Measurements from ENCODE around the gene EEFSEC. TPM values are rescaled to one million over a fixed set of nuclear protein-coding genes. Genes with fewer than 3 reads are reported as not detected.

EEFSEC gene
- total RNA-seq, 2 experiments from 2014 or later: 19.2 to 19.6 TPM

GRCh38 chr3:128229106-128229857, 76.0 kb downstream of the EEFSEC start:
- ATAC-seq (no peak), DNase-seq (no peak)
- peaks cover 10% of the 10 kb centered on the region for H3K4me1 Mint-ChIP-seq (ENCODE audit: low read depth)
- H3K27me3 Mint-ChIP-seq: no peaks in the 10 kb centered on the region
- peaks cover 1% of the 10 kb centered on the region for H3K36me3 Mint-ChIP-seq (ENCODE audit: low read depth)
- intact Hi-C loops (cut with micrococcal nuclease): no loop called here
- ChIA-PET POLR2A (no interaction called here), CTCF (no interaction called here)
- no peak for TF ChIP-seq CTCF (IDR thresholded peaks at IDR 0.05)
- H3K9me3 Mint-ChIP-seq: no peaks in the 10 kb centered on the region
- no peak overlapping the region for H3K4me3 Mint-ChIP-seq
- H3K27ac Mint-ChIP-seq: no peak overlapping the region

GRCh38 chr3:128231606-128232005, 78.3 kb downstream of the EEFSEC start:
- Mint-ChIP-seq H3K4me1 (ENCODE audit: low read depth) (peaks cover 5% of the 10 kb centered on the region), H3K9me3 (no peaks in the 10 kb centered on the region), H3K36me3 (ENCODE audit: low read depth) (no peaks in the 10 kb centered on the region), H3K27ac (no peak overlapping the region), H3K4me3 (no peak overlapping the region), H3K27me3 (no peaks in the 10 kb centered on the region)
- DNase-seq (no peak), ATAC-seq (no peak)
- intact Hi-C loops (cut with micrococcal nuclease): no loop called here
- ChIA-PET CTCF (no interaction called here), POLR2A (no interaction called here)
- TF ChIP-seq CTCF (IDR thresholded peaks at IDR 0.05): no peak

- Mint-ChIP-seq H3K9me3 (no peaks in the 10 kb centered on the region), H3K4me3 (no peak overlapping the region), H3K4me1 (ENCODE audit: low read depth) (peaks cover 4% of the 10 kb centered on the region), H3K27ac (no peak overlapping the region), H3K27me3 (no peaks in the 10 kb centered on the region), H3K36me3 (ENCODE audit: low read depth) (no peaks in the 10 kb centered on the region)
- ATAC-seq: no peak
- no peak for DNase-seq
- ChIA-PET CTCF (no interaction called here), POLR2A (no interaction called here)
- no peak for TF ChIP-seq CTCF (IDR thresholded peaks at IDR 0.05)
- intact Hi-C loops (cut with micrococcal nuclease): no loop called here
Measured at GRCh38 chr3:128232376-128233178, 79.3 kb downstream of the EEFSEC start.

- Mint-ChIP-seq H3K4me3 (no peak overlapping the region), H3K27ac (no peak overlapping the region), H3K4me1 (ENCODE audit: low read depth) (peaks cover 5% of the 10 kb centered on the region), H3K36me3 (ENCODE audit: low read depth) (no peaks in the 10 kb centered on the region), H3K27me3 (no peaks in the 10 kb centered on the region), H3K9me3 (no peaks in the 10 kb centered on the region)
- ATAC-seq (no peak), DNase-seq (no peak)
- ChIA-PET CTCF (interaction anchor here (7.6 kb wide), 1 partner anchor 9 kb away, joined by 42 read pairs; no protein-coding TSS in a partner anchor), POLR2A (no interaction called here)
- TF ChIP-seq CTCF (IDR thresholded peaks at IDR 0.05): no peak
- intact Hi-C loops (cut with micrococcal nuclease): no loop called here
Measured at GRCh38 chr3:128235207-128235926, 82.1 kb downstream of the EEFSEC start.
